HepG2 (cell line): ENCODE data around the gene GLIS2. TPM values are rescaled to one million over a fixed set of nuclear protein-coding genes. Genes with fewer than 3 reads are reported as not detected.

Source experiments
- AGO2 ChIP-seq: fragments of 200-400 bp; formaldehyde crosslinking; optimal IDR thresholded peaks from 2 replicates; pipeline ENCODE3; 2017; ENCODE audit warnings: mild to moderate bottlenecking, low read depth, low read length, moderate library complexity
- DR1 ChIP-seq: sonication (generic); formaldehyde crosslinking; IDR thresholded peaks from 2 replicates; pipeline ENCODE4 v1.8.0; 2021; ENCODE audit warnings: mild to moderate bottlenecking, missing genetic modification reagents, inconsistent platforms
- MBNL3 ChIP-seq: fragments of 250-450 bp; sonication (Bioruptor Pico); conservative IDR thresholded peaks from 2 replicates; pipeline ENCODE4 v1.8.0; 2022; ENCODE audit warnings: mild to moderate bottlenecking, inconsistent platforms
- NR1H2 ChIP-seq: sonication (generic); formaldehyde crosslinking; IDR thresholded peaks from 2 replicates; pipeline ENCODE4 v1.8.1; 2022; ENCODE audit warnings: low read depth, missing genetic modification reagents, borderline replicate concordance
- SMYD3 ChIP-seq: sonication (generic); formaldehyde crosslinking; IDR thresholded peaks from 2 replicates; pipeline ENCODE4 v1.8.1; 2023; ENCODE audit warnings: mild to moderate bottlenecking, missing genetic modification reagents
- TRIM24 ChIP-seq: sonication (generic); formaldehyde crosslinking; IDR thresholded peaks from 2 replicates; pipeline ENCODE4 v1.8.0; 2022; ENCODE audit warnings: mild to moderate bottlenecking, missing genetic modification reagents
- YY1 ChIP-seq: IDR thresholded peaks from 2 replicates; pipeline ENCODE4 v1.6.1; 2011; ENCODE audit warnings: low read length, low read depth, moderate library complexity, mild to moderate bottlenecking; ENCODE audit not compliant: insufficient read depth, insufficient replicate concordance
- ZFP1 ChIP-seq: IDR thresholded peaks from 2 replicates; pipeline ENCODE4 v1.6.1; 2016
- ZNF652 ChIP-seq: IDR thresholded peaks from 2 replicates; pipeline ENCODE4 v1.6.1; 2016; ENCODE audit warnings: low read depth, borderline replicate concordance
- polyA plus RNA-seq, 8 experiments: library from polyadenylated mRNA; depleted of rRNA in 3 of 8; stranded (reverse) in 7 of 8; unstranded in 1 of 8; fragments of >200 nt; fragmentation: Illumina TruSeq in 4 of 8; extraction: Trizol in 4 of 8; gene quantifications; 2 replicates each; pipeline versions ENCODE4 v1.2.1 to v1.2.3, GENCODE V29; 2011 to 2016; ENCODE audit warnings: low read depth in 4 of 8, missing spikeins in 1 of 8, mixed read lengths in 1 of 8; ENCODE audit not compliant: insufficient read depth in 1 of 8
- total RNA-seq, 5 experiments: library from RNA; depleted of rRNA; stranded (reverse); fragments of >200 nt; fragmentation: Illumina TruSeq; extraction: Trizol; gene quantifications; 2 replicates each; pipeline ENCODE4 v1.2.3, GENCODE V29; 2016; ENCODE audit warnings: low read depth in 1 of 5
- TF ChIP-seq, protein P1 (sequence below): sonication (generic); formaldehyde crosslinking; IDR thresholded peaks from 2 replicates; pipeline ENCODE4 v1.5.1; 2020; ENCODE audit warnings: missing genetic modification reagents, mild to moderate bottlenecking, borderline replicate concordance
- TF ChIP-seq, protein P2 (sequence below): sonication (generic); formaldehyde crosslinking; IDR thresholded peaks from 2 replicates; pipeline ENCODE4 v1.9.0; 2021; ENCODE audit warnings: mild to moderate bottlenecking, missing genetic modification reagents
- TF ChIP-seq, protein P3 (sequence below): fragments of 450-650 bp; IDR thresholded peaks from 2 replicates; pipeline ENCODE4 v1.6.1; 2016
- TF ChIP-seq, protein P4 (sequence below): sonication (generic); formaldehyde crosslinking; IDR thresholded peaks from 2 replicates; pipeline ENCODE4 v1.5.1; 2020; ENCODE audit warnings: missing genetic modification reagents, mild to moderate bottlenecking, borderline replicate concordance
- TF ChIP-seq, protein P5 (sequence below): sonication (generic); formaldehyde crosslinking; IDR thresholded peaks from 2 replicates; pipeline ENCODE4 v1.4.0; 2020; ENCODE audit warnings: mild to moderate bottlenecking, missing genetic modification reagents

The GLIS2 gene
- total and polyA plus RNA-seq, 2 of the 13 experiments (the other 11 are each of a cell fraction or from before 2014, with no cell fraction given), result 0.28 to 0.29 TPM

DNA sequence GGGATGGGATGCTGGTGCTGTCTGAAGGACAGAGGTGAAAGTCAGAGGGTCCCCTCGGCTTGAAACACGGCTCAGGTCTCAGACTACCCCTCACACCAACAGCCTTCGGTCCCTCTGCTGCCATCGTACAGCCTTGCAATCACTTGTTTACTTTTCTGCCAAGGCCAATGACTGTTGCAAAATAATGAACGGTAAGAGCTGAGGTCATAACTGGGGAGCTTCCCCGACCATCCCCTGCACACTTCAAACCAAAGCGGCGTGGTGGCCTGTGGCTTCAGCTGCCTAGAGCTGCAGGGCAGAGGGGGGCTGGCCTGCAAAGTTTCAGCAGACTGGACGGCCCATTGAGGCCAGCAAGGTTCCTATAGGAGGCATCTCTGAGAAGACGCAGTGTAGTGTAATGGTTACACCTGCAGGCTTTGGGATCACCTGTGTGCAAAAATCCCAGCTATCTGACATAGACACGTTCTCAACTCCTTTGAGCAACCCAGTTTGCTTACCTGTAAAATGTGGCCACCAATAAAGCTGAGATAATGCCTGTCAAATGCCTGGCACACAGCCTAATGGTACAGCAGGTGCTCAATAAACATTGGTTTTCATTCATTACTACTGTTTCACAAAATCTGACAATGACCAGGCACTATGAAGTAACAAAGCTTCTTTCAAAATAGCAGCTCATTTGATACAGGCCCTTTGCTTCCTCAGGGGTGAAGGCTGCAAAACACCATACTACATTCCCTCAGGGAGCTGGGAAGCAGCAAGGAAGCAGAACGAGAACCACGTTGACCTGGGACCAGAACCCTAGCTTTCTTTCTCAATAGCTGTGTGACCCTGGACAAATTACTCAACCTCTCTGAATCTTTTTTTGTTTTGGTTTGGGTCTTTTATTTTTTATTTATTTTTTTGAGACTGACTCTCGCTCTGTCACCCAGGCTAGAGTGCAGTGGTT lies 30.2 kb downstream of the GLIS2 start (continued):
- TF ChIP-seq, protein P1, sequence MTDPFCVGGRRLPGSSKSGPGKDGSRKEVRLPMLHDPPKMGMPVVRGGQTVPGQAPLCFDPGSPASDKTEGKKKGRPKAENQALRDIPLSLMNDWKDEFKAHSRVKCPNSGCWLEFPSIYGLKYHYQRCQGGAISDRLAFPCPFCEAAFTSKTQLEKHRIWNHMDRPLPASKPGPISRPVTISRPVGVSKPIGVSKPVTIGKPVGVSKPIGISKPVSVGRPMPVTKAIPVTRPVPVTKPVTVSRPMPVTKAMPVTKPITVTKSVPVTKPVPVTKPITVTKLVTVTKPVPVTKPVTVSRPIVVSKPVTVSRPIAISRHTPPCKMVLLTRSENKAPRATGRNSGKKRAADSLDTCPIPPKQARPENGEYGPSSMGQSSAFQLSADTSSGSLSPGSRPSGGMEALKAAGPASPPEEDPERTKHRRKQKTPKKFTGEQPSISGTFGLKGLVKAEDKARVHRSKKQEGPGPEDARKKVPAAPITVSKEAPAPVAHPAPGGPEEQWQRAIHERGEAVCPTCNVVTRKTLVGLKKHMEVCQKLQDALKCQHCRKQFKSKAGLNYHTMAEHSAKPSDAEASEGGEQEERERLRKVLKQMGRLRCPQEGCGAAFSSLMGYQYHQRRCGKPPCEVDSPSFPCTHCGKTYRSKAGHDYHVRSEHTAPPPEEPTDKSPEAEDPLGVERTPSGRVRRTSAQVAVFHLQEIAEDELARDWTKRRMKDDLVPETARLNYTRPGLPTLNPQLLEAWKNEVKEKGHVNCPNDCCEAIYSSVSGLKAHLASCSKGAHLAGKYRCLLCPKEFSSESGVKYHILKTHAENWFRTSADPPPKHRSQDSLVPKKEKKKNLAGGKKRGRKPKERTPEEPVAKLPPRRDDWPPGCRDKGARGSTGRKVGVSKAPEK, result no peak
- TF ChIP-seq ZNF652 (no peak), DR1 (CRISPR knock-in tag) (no peak; the same call in 1 of the 2 replicates), NR1H2 (CRISPR knock-in tag) (no peak), ZFP1 (peak; percentile 55; the same call in 1 of the 2 replicates), YY1 (no peak), AGO2 (no peak), MBNL3 (CRISPR knock-in tag) (no peak), SMYD3 (0 out of 2 replicates have a peak, but pooled peaks have one; percentile 15), TRIM24 (CRISPR knock-in tag) (no peak; the same call in 1 of the 2 replicates)
- TF ChIP-seq, protein P2, sequence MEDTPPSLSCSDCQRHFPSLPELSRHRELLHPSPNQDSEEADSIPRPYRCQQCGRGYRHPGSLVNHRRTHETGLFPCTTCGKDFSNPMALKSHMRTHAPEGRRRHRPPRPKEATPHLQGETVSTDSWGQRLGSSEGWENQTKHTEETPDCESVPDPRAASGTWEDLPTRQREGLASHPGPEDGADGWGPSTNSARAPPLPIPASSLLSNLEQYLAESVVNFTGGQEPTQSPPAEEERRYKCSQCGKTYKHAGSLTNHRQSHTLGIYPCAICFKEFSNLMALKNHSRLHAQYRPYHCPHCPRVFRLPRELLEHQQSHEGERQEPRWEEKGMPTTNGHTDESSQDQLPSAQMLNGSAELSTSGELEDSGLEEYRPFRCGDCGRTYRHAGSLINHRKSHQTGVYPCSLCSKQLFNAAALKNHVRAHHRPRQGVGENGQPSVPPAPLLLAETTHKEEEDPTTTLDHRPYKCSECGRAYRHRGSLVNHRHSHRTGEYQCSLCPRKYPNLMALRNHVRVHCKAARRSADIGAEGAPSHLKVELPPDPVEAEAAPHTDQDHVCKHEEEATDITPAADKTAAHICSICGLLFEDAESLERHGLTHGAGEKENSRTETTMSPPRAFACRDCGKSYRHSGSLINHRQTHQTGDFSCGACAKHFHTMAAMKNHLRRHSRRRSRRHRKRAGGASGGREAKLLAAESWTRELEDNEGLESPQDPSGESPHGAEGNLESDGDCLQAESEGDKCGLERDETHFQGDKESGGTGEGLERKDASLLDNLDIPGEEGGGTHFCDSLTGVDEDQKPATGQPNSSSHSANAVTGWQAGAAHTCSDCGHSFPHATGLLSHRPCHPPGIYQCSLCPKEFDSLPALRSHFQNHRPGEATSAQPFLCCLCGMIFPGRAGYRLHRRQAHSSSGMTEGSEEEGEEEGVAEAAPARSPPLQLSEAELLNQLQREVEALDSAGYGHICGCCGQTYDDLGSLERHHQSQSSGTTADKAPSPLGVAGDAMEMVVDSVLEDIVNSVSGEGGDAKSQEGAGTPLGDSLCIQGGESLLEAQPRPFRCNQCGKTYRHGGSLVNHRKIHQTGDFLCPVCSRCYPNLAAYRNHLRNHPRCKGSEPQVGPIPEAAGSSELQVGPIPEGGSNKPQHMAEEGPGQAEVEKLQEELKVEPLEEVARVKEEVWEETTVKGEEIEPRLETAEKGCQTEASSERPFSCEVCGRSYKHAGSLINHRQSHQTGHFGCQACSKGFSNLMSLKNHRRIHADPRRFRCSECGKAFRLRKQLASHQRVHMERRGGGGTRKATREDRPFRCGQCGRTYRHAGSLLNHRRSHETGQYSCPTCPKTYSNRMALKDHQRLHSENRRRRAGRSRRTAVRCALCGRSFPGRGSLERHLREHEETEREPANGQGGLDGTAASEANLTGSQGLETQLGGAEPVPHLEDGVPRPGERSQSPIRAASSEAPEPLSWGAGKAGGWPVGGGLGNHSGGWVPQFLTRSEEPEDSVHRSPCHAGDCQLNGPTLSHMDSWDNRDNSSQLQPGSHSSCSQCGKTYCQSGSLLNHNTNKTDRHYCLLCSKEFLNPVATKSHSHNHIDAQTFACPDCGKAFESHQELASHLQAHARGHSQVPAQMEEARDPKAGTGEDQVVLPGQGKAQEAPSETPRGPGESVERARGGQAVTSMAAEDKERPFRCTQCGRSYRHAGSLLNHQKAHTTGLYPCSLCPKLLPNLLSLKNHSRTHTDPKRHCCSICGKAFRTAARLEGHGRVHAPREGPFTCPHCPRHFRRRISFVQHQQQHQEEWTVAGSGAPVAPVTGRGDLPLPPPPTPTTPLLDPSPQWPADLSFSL (CRISPR knock-in tag), result no peak
- TF ChIP-seq, protein P3, sequence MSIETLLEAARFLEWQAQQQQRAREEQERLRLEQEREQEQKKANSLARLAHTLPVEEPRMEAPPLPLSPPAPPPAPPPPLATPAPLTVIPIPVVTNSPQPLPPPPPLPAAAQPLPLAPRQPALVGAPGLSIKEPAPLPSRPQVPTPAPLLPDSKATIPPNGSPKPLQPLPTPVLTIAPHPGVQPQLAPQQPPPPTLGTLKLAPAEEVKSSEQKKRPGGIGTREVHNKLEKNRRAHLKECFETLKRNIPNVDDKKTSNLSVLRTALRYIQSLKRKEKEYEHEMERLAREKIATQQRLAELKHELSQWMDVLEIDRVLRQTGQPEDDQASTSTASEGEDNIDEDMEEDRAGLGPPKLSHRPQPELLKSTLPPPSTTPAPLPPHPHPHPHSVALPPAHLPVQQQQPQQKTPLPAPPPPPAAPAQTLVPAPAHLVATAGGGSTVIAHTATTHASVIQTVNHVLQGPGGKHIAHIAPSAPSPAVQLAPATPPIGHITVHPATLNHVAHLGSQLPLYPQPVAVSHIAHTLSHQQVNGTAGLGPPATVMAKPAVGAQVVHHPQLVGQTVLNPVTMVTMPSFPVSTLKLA, result 0 out of 2 replicates have a peak, but pooled peaks have one; percentile 32
- TF ChIP-seq, protein P4, sequence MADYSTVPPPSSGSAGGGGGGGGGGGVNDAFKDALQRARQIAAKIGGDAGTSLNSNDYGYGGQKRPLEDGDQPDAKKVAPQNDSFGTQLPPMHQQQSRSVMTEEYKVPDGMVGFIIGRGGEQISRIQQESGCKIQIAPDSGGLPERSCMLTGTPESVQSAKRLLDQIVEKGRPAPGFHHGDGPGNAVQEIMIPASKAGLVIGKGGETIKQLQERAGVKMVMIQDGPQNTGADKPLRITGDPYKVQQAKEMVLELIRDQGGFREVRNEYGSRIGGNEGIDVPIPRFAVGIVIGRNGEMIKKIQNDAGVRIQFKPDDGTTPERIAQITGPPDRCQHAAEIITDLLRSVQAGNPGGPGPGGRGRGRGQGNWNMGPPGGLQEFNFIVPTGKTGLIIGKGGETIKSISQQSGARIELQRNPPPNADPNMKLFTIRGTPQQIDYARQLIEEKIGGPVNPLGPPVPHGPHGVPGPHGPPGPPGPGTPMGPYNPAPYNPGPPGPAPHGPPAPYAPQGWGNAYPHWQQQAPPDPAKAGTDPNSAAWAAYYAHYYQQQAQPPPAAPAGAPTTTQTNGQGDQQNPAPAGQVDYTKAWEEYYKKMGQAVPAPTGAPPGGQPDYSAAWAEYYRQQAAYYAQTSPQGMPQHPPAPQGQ, result no peak
- TF ChIP-seq, protein P5, sequence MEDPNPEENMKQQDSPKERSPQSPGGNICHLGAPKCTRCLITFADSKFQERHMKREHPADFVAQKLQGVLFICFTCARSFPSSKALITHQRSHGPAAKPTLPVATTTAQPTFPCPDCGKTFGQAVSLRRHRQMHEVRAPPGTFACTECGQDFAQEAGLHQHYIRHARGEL (CRISPR knock-in tag), result no peak
